Measurements from ENCODE around the gene DOCK9.

DOCK9 gene

GRCh38 chr13:98960606-98961502 is 17.0 kb downstream of the DOCK9 start:
- TF ChIP-seq, protein P1, sequence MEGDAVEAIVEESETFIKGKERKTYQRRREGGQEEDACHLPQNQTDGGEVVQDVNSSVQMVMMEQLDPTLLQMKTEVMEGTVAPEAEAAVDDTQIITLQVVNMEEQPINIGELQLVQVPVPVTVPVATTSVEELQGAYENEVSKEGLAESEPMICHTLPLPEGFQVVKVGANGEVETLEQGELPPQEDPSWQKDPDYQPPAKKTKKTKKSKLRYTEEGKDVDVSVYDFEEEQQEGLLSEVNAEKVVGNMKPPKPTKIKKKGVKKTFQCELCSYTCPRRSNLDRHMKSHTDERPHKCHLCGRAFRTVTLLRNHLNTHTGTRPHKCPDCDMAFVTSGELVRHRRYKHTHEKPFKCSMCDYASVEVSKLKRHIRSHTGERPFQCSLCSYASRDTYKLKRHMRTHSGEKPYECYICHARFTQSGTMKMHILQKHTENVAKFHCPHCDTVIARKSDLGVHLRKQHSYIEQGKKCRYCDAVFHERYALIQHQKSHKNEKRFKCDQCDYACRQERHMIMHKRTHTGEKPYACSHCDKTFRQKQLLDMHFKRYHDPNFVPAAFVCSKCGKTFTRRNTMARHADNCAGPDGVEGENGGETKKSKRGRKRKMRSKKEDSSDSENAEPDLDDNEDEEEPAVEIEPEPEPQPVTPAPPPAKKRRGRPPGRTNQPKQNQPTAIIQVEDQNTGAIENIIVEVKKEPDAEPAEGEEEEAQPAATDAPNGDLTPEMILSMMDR (IDR thresholded peaks at IDR 0.05; ENCODE audit: borderline replicate concordance, insufficient read depth, low read depth, low read length) = no peak
- H3K4me3 ChIP-seq (ENCODE audit: low read depth, low read length) = no peak overlapping the region

- no peak overlapping the region for H3K4me3 ChIP-seq (ENCODE audit: low read depth, low read length)
- TF ChIP-seq, protein P1 (IDR thresholded peaks at IDR 0.05; ENCODE audit: borderline replicate concordance, insufficient read depth, low read depth, low read length) = no peak
Observed at GRCh38 chr13:98959786-98960605, 17.9 kb downstream of the DOCK9 start.

GRCh38 chr13:98959291-98959690 is 18.6 kb downstream of the DOCK9 start:
- no peak overlapping the region for H3K4me3 ChIP-seq (ENCODE audit: low read depth, low read length)
- TF ChIP-seq, protein P1 (IDR thresholded peaks at IDR 0.05; ENCODE audit: borderline replicate concordance, insufficient read depth, low read depth, low read length) = no peak

GRCh38 chr13:98958443-98958794 is 19.4 kb downstream of the DOCK9 start:
- H3K4me3 ChIP-seq (ENCODE audit: low read depth, low read length) = no peak overlapping the region
- TF ChIP-seq, protein P1 (IDR thresholded peaks at IDR 0.05; ENCODE audit: borderline replicate concordance, insufficient read depth, low read depth, low read length) = no peak

DNA sequence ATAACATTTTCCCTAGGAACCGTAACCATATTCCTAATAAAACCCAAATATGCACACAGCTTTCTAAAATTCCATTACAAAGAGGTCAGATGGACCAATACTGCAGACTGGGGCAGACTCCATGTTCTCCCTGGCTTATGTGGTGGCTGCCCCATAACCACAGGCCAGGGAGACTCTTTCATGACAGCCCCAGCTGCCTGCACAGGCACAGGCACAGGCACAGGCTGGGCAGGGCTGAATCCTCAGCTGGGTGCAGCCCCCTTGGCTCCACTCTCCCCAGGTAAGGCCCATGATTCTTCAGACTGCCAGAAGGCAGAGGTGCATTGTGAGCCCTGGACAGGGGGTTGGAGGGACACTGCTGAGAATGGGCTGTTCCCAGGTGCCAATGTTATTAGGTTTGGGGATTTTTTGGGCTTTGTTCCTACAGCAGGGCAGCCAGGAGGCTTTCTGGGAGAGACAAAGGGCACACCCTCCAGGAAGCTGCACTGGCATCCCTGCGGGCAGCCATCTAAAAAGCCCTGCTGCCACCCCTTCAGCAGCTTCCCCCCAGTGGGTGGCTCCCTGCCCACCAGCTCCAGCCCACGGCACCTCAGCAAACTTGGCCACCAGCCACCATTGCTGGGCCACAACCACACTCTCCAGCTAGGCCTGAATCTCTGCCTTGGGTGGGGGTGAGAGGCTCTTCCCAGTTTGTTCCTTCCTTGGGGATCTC is 20.0 kb downstream of the DOCK9 start:
- TF ChIP-seq, protein P1 (IDR thresholded peaks at IDR 0.05; ENCODE audit: borderline replicate concordance, insufficient read depth, low read depth, low read length) = no peak
- H3K4me3 ChIP-seq (ENCODE audit: low read depth, low read length) = no peak overlapping the region

DNA sequence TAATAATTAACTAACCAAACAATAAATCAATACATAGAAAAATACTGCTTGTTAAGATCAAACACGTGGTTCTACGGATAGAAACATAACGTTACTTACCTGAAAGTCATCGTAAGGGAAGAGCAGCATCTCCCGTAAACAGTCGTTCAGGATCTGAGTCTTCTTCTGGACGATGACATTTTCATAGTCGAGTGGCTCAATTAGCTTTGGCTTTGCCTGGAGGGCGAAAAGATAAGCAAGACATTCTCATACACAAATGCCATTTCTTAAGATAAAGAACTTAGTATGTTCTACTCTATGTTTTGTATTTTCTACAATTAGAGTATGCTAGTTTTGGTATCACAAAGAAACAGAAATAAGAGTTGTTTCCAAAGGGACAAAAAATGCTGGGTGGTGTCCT is 22.5 kb downstream of the DOCK9 start:
- TF ChIP-seq, protein P1 (IDR thresholded peaks at IDR 0.05; ENCODE audit: borderline replicate concordance, insufficient read depth, low read depth, low read length) = no peak
- no peak overlapping the region for H3K4me3 ChIP-seq (ENCODE audit: low read depth, low read length)
